HPDE6-E6E7 (cell line): ENCODE measurements around the gene TFE3.
"Not testable (repeated sequence)": the region's sequence is repeated elsewhere in the genome, so short reads cannot be mapped to it uniquely, and the experiment has no call there.

Experiments used
- DNase-seq: peaks from one replicate; pipeline ENCODE4 v3.0.0; 2011; ENCODE audit warnings: missing footprints; ENCODE audit errors: extremely low spot score

Gene TFE3

GRCh38 chrX:49001521-49002090, 41.6 kb downstream of the TFE3 start:
- peak; percentile 20 for DNase-seq

GRCh38 chrX:49000636-49001035, 42.5 kb downstream of the TFE3 start:
- no peak for DNase-seq

- DNase-seq = no peak
These were observed 44.1 kb downstream of the TFE3 start for GRCh38 chrX:48999030-48999429.

GRCh38 chrX:48998391-48998790, 44.8 kb downstream of the TFE3 start:
- no peak for DNase-seq

- no peak for DNase-seq
These were observed 45.3 kb downstream of the TFE3 start for GRCh38 chrX:48997865-48998264.

GRCh38 chrX:48997455-48997854, 45.7 kb downstream of the TFE3 start:
- no peak for DNase-seq

- no peak for DNase-seq
These were observed 46.2 kb downstream of the TFE3 start for GRCh38 chrX:48996969-48997368.

- no peak for DNase-seq
These were observed 50.8 kb downstream of the TFE3 start for GRCh38 chrX:48992341-48992740.

GRCh38 chrX:48989483-48989882, 53.7 kb downstream of the TFE3 start:
- DNase-seq = no peak

- DNase-seq = no peak
These were observed 59.3 kb downstream of the TFE3 start for GRCh38 chrX:48983896-48984295.

- DNase-seq = no peak
These were observed 60.1 kb downstream of the TFE3 start for GRCh38 chrX:48983081-48983480.

GRCh38 chrX:48981178-48981577, 62.0 kb downstream of the TFE3 start:
- no peak for DNase-seq

- not testable (repeated sequence) for DNase-seq
These were observed 62.8 kb downstream of the TFE3 start for GRCh38 chrX:48980341-48980740.
